GM19397 (cell line): Measurements from ENCODE around the gene VDR.

Experiments
- ATAC-seq: cut with Tn5 transposase; IDR thresholded peaks from one replicate; pipeline ENCODE4 v1.9.1; 2021; ENCODE audit warnings: mild to moderate bottlenecking, moderate library complexity; ENCODE audit not compliant: unreplicated experiment

The VDR gene

DNA sequence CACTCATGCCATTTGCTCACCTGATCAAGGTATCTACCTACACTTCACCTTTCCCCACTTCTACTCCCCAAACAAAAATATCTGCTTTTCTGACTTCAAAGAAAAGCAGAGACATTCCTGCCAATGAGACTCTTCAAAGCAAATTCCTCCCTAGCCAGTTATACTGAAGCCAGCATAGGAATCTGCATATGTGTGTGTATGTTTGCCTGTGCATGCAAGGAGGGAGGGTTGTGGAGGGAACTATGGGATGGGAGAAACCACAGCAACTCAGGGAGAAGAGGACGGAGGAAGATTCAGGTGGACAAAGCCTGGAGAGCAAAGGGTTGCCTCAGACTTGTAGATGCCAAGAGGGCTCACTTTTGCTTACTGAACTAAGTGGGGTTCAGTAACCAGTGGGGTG, 26.4 kb upstream of the VDR start:
- ATAC-seq = no peak

DNA sequence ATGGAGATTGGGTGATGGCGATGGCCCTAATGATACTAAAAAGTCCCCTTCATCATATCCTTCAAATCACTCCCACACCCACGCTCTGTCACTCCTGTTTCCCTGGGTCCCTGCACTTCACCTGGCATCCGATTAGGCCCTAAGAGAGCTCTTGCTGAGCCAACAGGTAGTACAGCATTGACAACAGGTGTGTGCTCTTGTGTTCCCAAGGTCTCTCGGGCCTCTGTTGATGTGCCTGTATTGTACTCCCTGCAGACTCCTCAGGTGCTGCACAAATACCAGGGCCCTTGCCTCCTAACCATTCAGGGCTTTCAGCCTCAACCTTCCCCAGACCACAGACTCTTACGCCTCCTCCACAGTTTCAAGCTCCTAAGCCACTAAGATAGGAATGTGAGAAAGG, 25.8 kb upstream of the VDR start:
- ATAC-seq = no peak

DNA sequence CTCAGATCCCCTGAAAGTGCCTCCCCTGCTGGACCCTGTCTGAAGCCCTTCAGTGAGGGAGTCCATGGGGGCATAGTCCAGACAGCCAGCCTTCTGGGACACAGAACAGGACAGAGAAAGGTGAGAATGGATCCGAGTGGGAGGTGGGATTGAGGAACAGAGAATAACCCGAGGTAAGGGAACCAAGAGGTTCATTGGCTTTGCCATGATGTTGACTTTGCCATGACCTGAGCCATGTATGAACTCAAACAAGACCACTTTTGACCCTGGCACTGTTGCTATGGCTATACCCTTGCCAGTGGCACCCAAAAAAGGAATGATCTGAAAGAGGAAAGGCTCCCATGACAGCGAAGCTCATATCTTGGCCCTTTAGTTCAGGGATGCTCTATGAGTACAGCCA, 22.6 kb upstream of the VDR start:
- ATAC-seq = no peak

DNA sequence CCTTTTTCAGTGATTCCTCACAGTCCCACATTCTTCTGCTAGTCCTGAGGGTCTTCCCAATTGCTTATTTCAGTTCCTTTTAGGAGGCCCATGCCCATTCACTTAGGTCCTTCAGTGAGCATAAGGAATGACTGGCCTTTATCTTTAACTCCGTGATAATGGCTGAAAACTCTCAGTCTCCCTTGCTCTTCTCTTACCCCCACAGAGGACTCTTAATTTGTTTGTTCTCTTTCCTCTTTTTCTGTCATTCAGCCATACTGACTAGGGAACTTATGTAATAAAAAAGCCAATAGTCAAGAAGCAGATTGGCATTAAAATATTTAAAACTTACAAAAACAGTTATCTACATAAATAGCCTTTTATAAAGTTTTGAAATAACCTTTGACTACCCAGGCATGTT, 17.1 kb upstream of the VDR start:
- no peak for ATAC-seq

DNA sequence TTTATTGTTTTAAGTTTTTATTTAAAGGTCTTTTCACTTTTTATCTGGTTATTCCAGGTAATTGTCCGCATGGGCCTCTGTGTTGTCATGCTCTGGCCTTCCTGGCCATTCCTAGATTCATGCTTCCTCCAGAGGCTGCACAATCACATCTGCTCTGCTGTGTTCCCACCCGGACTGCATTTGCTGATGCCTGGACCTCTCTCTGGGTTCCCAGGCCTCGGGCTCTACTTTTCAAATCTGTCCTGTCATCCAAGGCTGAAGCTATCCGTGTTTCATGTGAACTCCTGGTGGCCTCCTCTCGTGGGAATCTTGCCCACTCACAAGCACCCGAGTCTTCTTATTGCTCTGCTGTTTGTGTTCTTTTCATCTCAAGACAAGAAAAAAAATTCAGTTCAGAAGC, 16.1 kb upstream of the VDR start:
- ATAC-seq = no peak

DNA sequence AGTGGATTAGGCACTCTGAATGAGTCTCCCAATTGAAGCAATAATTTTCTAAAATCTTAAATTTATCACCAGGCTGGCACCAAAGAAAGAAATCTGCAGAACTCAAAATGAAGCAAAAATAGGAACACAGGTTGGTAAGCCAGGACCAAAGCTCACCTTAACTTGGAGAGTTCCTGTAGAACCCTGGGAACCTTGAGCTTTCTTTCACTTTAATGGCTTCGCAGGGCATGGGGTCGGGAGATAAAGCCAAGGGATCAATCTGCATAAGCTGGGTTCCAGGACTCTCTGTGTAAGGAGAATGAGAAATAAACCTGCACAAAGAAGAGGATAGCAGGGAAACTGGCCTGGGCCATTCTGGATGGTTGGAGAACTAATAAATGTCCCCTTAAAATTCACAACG, 8.3 kb upstream of the VDR start:
- ATAC-seq = no peak

DNA sequence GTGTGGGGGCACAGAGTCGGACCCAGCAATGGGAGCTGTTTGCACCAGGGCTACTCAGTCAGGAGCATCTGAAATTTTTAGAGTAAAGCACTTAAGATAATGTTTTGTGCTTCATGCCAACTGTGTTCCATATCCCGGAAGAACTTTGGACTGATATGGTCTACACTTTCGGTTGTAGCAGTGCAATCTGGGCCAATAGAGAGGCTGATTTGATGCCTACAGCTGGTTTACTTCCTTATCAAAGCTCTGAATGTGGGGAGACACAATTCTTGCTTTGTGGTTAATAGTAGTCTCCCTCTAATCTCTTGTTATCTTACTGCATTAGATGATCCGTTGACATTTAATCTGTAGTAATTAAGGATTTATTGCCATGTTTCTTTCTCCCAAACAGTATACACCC, 7.8 kb upstream of the VDR start:
- no peak for ATAC-seq

DNA sequence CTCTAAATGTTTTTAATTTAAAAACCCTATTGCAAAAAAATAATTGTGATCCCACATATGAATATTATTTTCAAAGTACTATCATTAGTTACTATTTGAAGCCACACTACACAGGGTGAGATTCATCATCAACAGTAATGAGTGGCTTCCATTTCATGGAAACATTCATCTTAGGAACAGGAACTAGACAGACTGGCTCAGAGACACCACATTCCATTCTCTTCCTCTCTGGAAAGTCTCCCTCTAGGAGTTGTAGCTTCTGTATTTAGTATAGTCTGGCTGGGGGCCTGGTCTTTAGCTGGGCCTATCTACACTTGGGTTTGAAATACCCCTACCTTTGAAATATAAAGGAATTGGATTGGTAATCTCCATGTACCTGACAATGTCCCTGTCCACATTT, 6.2 kb upstream of the VDR start:
- no peak for ATAC-seq

DNA sequence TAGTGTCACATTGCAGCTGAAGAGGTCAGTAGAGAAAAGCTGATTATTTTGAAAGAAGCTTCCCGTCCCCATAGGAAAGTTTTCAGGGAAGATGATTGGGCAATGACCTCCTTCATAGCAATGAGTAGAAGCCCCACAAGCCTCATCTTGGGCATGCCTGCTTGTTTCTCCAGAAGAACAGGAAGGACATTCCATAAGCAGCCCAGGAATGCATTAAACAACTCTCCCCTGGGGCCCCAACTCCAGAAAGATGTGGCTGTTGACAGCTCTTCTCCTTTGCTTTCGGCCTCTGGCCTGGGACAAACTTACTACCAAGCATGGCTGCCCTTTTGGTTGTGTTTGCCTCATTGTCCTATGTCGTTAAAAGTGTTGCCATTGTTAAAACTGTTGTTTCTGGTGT, 5.7 kb upstream of the VDR start:
- ATAC-seq = no peak

DNA sequence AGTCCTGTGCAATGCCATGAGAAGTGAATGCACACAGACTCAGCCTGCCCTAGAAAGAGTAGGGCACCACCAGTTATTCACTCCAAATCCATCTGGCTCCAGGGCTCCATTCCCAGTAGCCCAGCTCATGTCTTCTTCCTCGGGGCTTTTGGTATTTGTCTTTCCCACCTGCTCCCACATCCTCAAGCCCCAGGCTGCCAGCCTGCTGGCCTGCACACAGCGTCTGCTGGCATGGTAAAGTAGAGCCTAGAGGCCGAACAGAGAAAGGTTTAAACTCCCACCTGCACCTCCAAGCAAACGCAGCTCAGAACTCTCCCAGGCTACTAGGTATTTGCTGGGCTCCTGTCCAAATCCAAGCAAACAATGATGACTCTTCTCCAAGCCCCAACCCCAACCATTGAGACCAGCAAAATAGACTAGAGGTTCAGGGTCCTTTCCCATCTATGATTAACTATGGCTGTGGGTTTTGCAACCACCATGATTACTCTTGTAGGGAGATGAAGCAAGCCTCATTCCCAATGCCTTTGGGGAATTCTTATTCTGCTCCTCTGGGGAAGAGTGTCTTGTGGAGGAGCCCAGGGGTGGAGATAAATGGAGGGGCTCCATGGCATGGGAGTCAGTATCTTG, 5.2 kb upstream of the VDR start:
- no peak for ATAC-seq

DNA sequence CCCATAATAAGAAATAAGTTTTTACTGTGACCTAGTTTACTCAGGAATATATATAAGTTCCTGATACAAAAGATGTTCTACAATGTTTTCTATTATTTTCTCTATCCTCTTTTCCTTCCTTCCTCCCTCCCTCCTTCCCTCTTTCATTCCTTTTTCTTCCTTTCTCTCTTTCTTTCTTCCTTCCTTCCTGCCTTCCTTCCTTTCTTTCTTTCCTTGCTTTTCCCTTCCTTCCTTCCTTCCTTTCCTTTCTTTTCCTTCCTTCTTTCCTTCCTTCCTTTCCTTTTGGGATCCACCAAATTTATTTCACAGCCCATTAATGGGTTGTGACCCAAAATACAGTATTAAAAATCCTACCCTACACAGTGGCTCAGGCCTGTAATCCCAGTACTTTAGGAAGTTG, 3.9 kb upstream of the VDR start:
- no peak for ATAC-seq

DNA sequence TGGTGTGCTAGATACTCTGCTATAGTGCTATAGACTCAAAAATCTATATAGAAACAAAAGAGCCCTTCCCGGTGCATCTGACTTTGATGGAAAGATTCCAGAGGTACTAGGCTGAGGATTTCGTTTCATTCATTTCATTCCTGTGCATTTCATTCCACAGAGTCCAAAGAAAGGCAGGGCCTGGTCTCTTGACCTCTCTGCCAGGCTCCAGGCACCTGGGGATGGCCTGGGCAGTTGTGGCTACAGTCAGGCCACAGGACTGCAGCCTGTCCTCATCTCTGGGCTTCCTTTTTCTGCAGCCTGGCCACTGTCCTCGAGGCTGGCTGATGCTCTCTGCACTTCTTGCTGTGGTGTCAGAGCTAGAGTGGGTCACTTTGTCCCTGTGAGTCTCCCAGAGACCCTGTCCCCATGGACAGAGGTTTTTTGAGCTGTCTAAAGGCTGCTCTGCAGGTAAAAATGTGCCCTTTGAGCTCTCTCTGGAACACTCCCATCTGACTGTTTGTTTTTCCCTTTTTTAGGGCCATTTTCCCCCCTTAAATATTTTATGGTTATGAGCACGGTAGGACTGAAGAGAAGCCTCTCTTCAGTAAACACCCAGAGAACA, 3.2 kb upstream of the VDR start:
- ATAC-seq = no peak

DNA sequence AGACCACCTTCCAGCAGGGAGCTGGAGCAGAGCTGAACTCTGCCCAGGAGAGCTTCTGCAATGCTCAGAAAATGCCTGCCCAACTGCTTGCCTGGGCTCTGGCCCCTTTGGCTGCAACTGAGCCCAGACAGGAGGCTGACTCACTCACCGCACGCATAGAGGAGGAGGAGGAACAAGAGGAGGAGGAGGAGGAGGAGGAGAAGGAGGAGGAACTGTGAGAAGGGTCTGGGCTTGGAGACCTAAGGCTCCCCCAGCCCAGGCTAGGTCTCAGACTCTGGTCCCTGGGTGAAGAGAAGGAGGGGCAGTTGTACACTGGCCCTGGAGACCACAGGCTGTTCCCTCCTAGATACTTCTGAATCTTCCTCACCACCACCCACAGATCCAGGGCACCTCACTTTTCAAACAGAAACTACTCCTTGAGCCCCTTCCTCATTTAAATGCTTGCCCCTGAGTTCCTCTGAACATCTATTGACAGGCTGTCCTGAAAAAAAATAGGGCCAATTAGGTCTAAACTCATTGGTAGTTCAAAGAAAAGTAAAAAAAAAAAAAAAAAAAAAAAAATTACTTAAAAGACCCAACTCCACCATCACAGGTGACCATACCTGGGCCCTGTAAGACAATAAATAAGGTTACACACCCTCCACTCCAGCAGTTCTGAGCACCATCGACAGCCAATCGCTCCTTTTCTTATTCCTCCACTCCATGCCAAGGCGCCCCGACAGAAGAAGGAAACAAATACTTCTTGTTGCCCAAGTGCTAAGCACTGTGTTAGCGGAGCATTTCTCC, 674 bp downstream of the VDR start:
- no peak for ATAC-seq

DNA sequence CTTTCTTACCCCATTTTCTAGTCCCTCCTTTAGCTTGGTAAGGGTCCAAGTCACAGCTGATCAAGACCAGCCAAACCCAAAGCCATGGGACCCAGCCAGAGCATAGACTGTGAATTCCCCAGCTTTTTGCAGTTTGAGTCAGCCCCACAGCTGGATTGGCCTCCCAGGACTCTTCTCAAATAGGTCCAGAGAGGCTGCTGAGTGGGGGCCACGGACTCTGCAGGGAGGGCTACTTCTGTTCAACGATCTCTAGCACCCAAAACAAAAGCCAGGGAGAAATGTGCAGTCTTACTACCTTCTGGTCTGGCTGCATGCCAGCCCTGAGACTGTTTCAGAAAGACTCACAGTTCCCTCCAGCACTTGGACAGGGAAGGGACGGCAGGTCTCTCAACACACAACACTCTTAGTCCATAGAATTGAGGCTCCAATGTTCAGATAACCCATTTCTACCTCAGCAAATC, 1.6 kb downstream of the VDR start:
- ATAC-seq = no peak

DNA sequence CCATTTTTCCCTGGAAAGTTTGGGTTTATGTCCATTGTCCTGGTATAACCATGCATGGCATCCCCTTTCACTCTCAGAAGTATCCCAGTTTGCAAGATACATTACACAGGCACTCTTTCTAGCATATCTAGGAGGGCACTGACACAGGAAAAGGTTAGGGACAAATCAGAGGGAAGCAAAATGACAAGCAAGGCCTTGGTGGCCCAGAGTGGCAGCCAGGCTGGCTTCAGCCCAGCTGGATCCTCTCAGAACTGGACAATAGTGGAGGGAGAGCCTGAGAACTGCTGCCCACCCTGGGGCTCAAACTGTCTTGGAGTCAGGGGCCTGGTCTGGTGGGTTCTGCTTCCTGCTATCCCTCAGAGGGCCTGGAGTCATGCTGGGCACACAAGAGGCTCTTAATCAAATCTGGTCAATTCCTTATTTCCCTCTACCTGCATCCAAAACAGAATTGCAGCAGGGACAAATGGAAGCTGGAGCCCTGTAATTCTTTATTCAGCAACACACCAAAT, 2.6 kb downstream of the VDR start:
- no peak for ATAC-seq

DNA sequence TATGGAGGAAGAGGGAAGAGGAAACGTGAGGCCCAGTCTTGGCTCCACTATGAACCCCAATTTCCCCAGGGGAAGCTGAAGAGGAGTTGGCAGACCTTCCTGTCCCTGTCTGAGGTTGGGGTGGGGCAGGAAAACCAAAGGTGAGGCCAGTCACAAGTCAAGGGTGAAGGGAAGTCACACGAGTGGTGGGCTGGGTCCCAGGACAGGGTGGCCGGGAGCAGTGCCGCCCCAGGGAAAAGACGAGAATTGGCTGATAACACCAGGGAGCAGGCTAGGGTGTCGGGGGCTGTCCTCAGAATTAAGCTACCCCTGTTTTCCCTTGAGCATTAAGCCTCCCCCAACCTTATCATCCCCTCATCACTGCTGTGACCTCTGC, 3.1 kb downstream of the VDR start:
- ATAC-seq = no peak

DNA sequence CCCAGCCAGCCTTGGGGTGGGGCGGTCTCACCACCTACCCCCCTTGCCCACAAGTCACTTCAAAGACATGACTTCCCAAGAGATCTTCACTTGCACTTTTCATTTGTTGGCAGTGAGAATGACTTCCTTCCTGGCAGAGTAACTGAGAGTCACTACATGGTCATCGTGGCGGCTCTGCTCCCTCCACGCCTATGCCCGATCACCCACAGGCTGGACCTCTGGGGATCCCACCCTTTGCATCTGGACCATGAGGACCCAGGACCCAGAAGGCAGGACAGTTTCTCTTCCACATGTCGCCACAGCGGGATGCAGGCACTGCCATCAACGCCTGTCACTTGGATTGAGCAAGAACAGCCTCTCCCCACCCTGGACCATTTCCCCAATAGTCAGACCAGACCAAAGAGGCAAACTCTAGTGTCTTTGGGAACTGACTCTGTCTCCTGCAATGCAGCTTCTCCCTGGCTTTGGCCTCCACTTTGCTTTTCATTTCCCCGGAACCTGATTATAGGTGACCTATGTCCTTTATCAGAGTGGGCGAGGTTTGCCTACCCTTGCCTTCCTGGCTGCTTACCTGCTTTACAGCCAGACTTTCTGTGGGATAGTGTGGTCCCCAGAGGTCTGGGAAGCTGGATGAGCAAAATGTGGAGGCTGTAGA, 3.6 kb downstream of the VDR start:
- ATAC-seq = no peak

DNA sequence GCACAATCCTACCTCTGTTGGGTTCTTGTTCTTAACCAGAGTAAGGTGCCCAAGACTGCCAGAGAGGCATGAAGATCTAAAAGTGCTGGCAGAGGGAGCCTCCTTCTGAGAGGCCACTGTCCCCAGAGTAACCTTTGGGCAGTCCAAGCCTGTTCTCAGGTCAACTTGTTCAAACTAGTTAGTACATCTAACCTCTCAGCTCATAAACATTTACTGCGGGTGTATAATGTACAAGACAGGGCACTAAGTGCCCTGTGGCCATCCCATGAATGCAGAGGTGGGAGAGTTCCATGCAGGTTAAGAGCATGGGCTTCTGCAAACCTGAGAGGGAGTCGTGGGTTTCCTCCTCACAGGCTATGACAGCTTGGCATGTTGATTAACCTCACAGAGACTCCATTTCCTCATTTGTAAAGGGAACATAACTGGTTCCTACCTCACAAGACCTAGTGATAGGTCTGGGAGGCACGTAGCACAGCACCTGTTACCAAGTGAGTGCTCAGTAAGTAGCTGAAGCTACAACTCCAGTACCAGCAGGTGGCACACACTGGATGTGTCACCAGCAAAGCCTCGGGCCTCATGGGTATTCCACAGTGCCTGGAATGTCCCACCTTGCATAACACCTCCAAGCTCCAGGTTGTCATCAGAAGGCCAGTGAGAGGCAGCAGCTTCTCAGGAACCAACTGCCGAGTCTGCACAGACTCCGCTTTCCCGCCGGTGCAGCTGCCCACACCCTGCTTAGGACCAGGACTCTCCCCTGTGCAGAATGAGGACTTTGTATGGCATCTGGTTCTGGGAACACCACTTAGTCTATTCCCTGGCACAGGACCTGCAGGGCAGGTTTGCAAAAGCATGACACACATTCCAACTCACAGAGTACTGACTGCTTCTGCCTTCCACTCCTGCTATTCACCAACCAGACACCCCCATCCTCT, 4.4 kb downstream of the VDR start:
- no peak for ATAC-seq

DNA sequence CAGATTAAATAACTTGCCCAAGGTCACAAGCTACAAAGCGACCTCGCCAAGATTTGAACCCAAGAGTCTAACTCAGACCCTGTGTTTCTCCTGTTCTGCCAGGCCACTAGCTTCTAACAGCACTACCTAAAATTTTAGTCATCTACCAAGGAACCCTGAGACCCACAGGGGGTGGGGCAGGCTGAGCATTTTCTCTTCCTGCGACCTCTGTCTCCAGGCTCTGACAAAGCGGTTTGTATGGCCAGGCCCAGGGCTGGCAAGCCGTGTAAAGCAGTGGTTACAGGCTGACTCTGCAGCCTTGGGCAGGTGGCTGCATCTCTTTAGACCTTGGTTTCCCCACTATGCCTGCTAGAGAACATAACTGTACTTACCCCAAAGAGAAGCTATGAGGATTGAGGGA, 5.3 kb downstream of the VDR start:
- no peak for ATAC-seq

DNA sequence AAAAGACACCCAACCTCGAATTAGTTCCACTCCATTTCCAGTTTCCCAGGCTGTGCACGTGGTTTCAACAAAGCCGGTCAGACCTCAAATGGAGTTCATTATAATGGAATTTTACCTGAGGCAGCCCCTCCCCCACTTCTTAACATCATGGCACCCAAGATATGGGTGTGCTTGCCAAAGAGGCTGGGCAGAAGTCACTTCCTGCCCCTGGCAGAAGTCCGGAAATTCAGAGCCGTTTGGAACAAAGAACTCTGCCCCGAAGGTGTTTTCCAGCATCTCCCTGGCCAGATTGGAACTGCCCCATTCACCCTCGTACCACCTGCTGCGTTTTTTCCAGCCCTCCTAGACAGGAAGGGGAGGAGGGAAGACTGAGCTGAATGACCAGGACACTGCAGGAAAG, 8.2 kb downstream of the VDR start:
- no peak for ATAC-seq

DNA sequence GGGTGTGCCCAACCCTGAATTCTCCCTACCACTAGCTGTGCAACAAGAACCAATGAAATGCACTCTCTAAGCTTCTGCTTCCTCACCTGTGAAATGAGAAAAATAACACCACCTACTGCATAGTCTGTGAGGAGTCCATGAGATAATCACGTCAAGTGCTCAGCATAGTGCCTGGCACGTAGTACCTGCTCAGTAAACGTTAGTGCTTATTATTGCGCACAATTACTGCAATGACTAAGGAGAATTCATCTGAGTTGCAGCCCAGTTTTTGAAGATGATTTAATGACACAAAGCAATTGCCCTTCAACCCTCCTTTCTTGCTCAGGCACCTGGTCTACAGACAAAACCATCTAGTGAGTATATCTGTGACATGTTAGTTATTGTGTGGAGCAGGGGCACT, 8.8 kb downstream of the VDR start:
- ATAC-seq = no peak
